ENCODE data around the gene DTNA. TPM values are rescaled to one million over a fixed set of nuclear protein-coding genes. Genes with fewer than 3 reads are reported as not detected.

Gene DTNA
- total RNA-seq, 1 donor from 2014 or later, result 21.0 TPM

DNA sequence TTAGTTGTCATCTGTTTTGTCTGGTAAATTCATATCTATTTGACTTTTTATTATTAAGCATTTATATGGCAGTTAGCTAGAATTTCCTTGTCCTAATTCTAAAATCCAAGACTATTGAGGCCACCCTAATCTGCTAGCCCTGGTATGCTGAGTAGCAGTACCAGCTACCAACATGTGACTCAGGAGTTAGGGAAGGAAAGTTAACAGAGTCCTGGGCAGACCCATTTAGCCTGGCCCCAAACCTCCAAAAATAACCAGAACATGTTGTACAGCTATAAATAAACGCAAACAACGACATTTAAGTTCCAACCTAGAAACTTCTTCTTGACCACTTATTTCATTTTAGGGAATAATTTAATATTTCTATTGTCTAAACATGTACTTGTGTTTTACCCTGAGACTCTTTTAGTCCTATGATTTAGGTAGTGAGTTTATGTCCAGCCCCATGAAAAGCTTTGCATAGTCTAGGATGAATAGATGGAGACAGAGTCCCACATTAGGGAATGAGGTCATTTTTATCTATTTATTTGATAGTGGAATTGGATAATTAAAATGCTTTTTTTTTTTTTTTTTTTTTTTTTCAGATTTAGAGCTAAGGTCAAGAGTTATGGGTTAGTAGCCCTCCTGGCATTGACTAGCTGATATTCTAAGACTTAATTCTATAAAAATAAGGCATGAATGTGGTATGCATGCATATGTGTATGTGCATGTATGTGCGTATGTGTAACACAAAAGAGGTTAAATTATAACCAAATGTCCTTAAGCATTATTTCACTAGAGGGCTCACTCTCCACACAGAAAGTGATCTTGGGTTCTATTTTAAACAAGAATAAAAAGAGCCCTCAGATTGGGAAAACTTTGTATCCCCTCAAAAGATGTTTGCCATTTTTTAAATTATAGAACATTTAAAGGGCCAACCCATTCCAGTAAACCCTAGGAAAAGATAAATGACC, 171.1 kb downstream of the DTNA start:
- DNase-seq (no peak), ATAC-seq (no peak)
- Histone ChIP-seq H3K27me3 (ENCODE audit: low read depth) (no peaks in the 10 kb centered on the region), H3K4me3 (no peak overlapping the region), H3K9me3 (no peaks in the 10 kb centered on the region), H3K27ac (no peak overlapping the region), H3K36me3 (peaks cover 3% of the 10 kb centered on the region), H3K4me1 (peaks cover 4% of the 10 kb centered on the region)
- intact Hi-C loops (cut with DNase I), result no loop called here
- TF ChIP-seq, protein P1, sequence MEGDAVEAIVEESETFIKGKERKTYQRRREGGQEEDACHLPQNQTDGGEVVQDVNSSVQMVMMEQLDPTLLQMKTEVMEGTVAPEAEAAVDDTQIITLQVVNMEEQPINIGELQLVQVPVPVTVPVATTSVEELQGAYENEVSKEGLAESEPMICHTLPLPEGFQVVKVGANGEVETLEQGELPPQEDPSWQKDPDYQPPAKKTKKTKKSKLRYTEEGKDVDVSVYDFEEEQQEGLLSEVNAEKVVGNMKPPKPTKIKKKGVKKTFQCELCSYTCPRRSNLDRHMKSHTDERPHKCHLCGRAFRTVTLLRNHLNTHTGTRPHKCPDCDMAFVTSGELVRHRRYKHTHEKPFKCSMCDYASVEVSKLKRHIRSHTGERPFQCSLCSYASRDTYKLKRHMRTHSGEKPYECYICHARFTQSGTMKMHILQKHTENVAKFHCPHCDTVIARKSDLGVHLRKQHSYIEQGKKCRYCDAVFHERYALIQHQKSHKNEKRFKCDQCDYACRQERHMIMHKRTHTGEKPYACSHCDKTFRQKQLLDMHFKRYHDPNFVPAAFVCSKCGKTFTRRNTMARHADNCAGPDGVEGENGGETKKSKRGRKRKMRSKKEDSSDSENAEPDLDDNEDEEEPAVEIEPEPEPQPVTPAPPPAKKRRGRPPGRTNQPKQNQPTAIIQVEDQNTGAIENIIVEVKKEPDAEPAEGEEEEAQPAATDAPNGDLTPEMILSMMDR (IDR thresholded peaks at IDR 0.05), result no peak

DNA sequence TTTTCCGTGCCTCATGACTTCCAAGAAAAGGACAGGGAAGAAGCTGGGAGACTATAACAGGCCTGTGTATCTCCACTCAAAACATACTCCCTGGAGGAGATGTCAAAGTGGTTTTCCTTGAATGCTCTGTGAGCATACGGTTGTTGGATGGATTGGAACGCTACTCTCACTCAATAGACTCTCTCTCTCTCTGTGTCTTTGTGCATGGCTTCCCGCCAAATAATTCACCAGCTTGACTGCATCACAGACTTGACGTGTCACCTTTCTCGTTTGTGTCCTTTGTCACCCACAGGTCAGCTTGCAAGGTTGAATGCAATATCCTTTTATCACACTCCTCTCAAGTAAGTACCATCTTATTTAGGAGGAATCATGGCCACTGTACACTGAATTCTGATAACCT, 174.3 kb downstream of the DTNA start:
- intact Hi-C loops (cut with DNase I), result no loop called here
- Histone ChIP-seq H3K36me3 (peaks cover 3% of the 10 kb centered on the region), H3K4me1 (peaks cover 4% of the 10 kb centered on the region), H3K4me3 (no peak overlapping the region), H3K27me3 (ENCODE audit: low read depth) (no peaks in the 10 kb centered on the region), H3K27ac (no peak overlapping the region), H3K9me3 (no peaks in the 10 kb centered on the region)
- no peak for DNase-seq
- TF ChIP-seq, protein P1 (IDR thresholded peaks at IDR 0.05), result no peak
- ATAC-seq, result no peak

DNA sequence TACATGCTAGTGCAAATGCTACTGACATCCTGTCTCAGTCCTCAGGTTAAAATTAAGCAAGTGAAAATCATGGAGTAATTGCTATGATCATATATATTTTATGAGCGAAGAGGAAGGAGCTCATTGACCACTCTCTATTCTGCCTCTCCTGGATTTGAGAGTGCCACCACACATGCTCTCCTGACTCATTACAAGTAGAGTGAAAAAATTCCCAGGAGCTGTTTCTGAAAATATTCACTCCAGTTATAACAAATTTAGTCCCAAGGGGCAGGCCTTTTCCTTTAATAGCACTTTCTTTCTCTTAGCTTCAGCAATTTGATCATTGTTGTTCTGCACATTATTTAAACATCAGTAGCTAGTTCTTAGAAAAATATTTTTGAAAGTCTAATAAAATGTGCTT, 176.1 kb downstream of the DTNA start:
- no peaks in the 10 kb centered on the region for H3K4me1 ChIP-seq
- no peaks in the 10 kb centered on the region for H3K27me3 ChIP-seq (ENCODE audit: low read depth)
- no peak overlapping the region for H3K4me3 ChIP-seq
- ATAC-seq, result no peak
- intact Hi-C loops (cut with DNase I), result no loop called here
- TF ChIP-seq, protein P1 (IDR thresholded peaks at IDR 0.05), result no peak
- DNase-seq, result no peak
- H3K27ac ChIP-seq, result no peak overlapping the region
- H3K36me3 ChIP-seq, result peaks cover 3% of the 10 kb centered on the region
- no peaks in the 10 kb centered on the region for H3K9me3 ChIP-seq

DNA sequence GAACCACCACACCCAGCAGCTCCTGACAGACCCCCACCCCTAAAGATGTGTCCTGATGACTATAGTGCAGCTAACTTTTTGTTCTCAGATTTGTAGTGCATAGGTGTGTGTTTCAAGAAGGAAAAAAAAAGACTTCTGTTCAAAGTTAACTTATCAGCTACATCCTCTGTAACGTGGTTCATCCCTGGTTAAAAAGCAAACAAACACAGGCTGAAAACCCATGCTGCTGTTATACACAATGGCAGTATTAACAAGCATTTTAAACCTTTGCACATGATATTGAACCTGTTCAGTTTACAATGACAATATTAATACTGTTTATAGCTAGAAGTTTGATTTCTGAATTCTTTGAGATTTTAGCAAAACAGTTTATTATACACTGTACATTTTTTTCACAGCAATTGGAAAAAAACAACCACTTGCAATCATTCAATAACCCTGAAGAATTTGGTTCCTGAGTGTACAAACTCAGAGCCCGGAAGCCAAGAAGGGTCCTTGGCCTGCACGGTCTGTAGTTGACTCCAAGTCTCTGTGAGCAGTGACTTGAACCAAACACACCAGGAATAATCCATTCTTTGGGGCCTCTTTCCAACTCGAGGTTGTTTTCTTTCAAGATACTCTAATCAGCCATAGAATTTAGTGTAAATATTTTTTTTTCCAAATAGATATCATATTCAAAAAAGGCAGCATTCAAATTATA, 177.9 kb downstream of the DTNA start:
- no peaks in the 10 kb centered on the region for H3K4me1 ChIP-seq
- TF ChIP-seq, protein P1 (IDR thresholded peaks at IDR 0.05), result no peak
- intact Hi-C loops (cut with DNase I), result no loop called here
- H3K36me3 ChIP-seq, result no peaks in the 10 kb centered on the region
- H3K4me3 ChIP-seq, result no peak overlapping the region
- ATAC-seq (no peak), DNase-seq (no peak)
- no peaks in the 10 kb centered on the region for H3K27me3 ChIP-seq (ENCODE audit: low read depth)
- H3K27ac ChIP-seq, result no peak overlapping the region
- H3K9me3 ChIP-seq, result no peaks in the 10 kb centered on the region

DNA sequence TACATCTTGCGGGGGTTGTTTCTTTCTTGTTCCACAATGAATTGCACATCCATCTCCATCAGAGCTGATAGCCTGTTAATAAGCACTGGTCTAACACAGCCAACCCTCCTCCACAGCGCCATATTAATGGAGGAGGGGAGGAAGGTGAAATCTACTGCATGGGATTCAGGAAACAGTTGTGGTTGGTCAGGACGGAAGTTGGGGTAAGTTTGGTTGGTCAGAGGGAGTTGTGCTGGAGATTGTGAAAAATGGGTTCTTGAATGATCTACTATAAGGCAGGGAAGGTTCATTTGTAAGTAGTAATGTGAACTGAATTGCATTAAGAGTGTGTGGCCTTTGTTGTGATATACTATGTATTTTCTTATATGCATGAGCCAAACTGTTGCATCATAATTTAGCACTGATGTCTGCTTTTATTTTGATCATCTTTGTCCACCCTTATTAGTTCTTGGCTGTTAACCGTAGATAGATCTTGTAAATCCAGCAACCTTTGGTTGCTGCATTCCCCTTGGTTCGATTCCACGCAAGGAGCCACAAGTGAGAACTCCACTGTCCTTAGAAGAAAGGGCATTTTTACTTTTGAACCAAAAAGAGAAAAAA, 180.5 kb downstream of the DTNA start:
- intact Hi-C loops (cut with DNase I), result no loop called here
- TF ChIP-seq, protein P1 (IDR thresholded peaks at IDR 0.05), result no peak
- DNase-seq (no peak), ATAC-seq (no peak)
- Histone ChIP-seq H3K36me3 (no peaks in the 10 kb centered on the region), H3K4me1 (no peaks in the 10 kb centered on the region), H3K27me3 (ENCODE audit: low read depth) (no peaks in the 10 kb centered on the region), H3K4me3 (no peak overlapping the region), H3K27ac (no peak overlapping the region), H3K9me3 (no peaks in the 10 kb centered on the region)
